HG02943 (cell line): Measurements from ENCODE around the gene AFG1L.
"Not testable (repeated sequence)": the region's sequence is repeated elsewhere in the genome, so short reads cannot be mapped to it uniquely, and the experiment has no call there.

Experiments
- ATAC-seq: cut with Tn5 transposase; IDR thresholded peaks from one replicate; pipeline ENCODE4 v1.9.1; 2021; ENCODE audit warnings: mild to moderate bottlenecking, low read depth, moderate library complexity; ENCODE audit not compliant: unreplicated experiment

The AFG1L gene

GRCh38 chr6:108287373-108287772 lies 7.5 kb upstream of the AFG1L start:
- ATAC-seq: no peak

GRCh38 chr6:108288742-108289141 lies 6.1 kb upstream of the AFG1L start:
- ATAC-seq: no peak

GRCh38 chr6:108291091-108291490 lies 3.8 kb upstream of the AFG1L start:
- no peak for ATAC-seq

GRCh38 chr6:108292561-108292960 lies 2.3 kb upstream of the AFG1L start:
- ATAC-seq: not testable (repeated sequence)

- ATAC-seq: no peak
These were observed 1.1 kb upstream of the AFG1L start for GRCh38 chr6:108293527-108294296.

GRCh38 chr6:108294297-108294726 lies 542 bp upstream of the AFG1L start:
- peak; percentile 21 for ATAC-seq

- ATAC-seq: no peak
These were observed 822 bp downstream of the AFG1L start for GRCh38 chr6:108295676-108296075.

- ATAC-seq: no peak
These were observed 7.5 kb downstream of the AFG1L start for GRCh38 chr6:108302386-108302785.

GRCh38 chr6:108304646-108305045 lies 9.8 kb downstream of the AFG1L start:
- no peak for ATAC-seq

GRCh38 chr6:108308641-108309040 lies 13.8 kb downstream of the AFG1L start:
- not testable (repeated sequence) for ATAC-seq

- no peak for ATAC-seq
These were observed 15.0 kb downstream of the AFG1L start for GRCh38 chr6:108309844-108310243.

GRCh38 chr6:108312605-108313004 lies 17.8 kb downstream of the AFG1L start:
- ATAC-seq: no peak

GRCh38 chr6:108321253-108321747 lies 26.4 kb downstream of the AFG1L start:
- no peak for ATAC-seq

- ATAC-seq: no peak
These were observed 27.9 kb downstream of the AFG1L start for GRCh38 chr6:108322728-108323127.

GRCh38 chr6:108323710-108324466 lies 29.0 kb downstream of the AFG1L start:
- no peak for ATAC-seq

- ATAC-seq: not testable (repeated sequence)
These were observed 35.4 kb downstream of the AFG1L start for GRCh38 chr6:108330221-108330785.

- ATAC-seq: no peak
These were observed 36.0 kb downstream of the AFG1L start for GRCh38 chr6:108330806-108331205.

- ATAC-seq: no peak
These were observed 37.1 kb downstream of the AFG1L start for GRCh38 chr6:108331982-108332381.

GRCh38 chr6:108336971-108337370 lies 42.1 kb downstream of the AFG1L start:
- ATAC-seq: no peak

- ATAC-seq: no peak
These were observed 42.9 kb downstream of the AFG1L start for GRCh38 chr6:108337721-108338120.

GRCh38 chr6:108341372-108341771 lies 46.5 kb downstream of the AFG1L start:
- no peak for ATAC-seq
